ENCODE data around the gene KCNJ3.

KCNJ3 gene

DNA sequence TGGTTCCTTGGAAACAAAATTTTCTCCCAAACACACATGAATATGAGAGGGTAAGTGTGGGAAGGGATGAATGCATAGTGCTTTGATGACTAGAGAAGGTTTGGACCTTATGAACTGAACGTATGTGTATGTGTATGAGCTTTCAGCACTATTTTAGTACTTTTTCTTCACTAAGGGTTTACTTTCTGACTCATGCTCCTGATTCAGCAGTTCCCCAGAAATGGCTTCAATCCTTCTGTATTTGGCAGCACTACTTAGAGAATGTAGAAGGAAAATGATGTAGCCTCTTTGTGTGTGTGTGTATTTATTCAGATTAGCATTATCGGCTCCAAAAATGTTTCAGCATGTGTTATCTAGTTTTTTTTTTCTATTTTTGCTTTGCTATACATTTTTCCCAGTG, 22.2 kb downstream of the KCNJ3 start:
- Histone ChIP-seq H3K9me3 (ENCODE audit: control extremely low read depth in 1 of 5, control insufficient read depth in 4 of 5, insufficient read depth in 2 of 5, low read depth in 1 of 5, low read length in 4 of 5) (no peaks in the 10 kb centered on the region), H3K27ac (ENCODE audit: insufficient read depth in 1 of 2, low read depth in 1 of 2, low read length in 2 of 2, poor library complexity in 1 of 2, severe bottlenecking in 2 of 2) (no peak overlapping the region), H3K36me3 (ENCODE audit: control insufficient read depth in 4 of 4, insufficient read depth in 4 of 4, low read length in 3 of 4) (no peaks in the 10 kb centered on the region), H3K4me1 (ENCODE audit: control extremely low read depth in 1 of 4, control insufficient read depth in 4 of 4, insufficient read depth in 4 of 4, low read length in 3 of 4) (no peaks in the 10 kb centered on the region), H3K27me3 (replicated peaks in 2 of 5; ENCODE audit: control insufficient read depth in 4 of 5, insufficient read depth in 5 of 5, low read length in 4 of 5) (peaks cover 0 to 2% (median 0%) of the 10 kb centered on the region in 5 experiments), H3K4me3 (ENCODE audit: control insufficient read depth in 1 of 7, extremely low read depth in 1 of 7, insufficient read depth in 4 of 7, low read depth in 2 of 7, low read length in 6 of 7) (no peak overlapping the region)
- POLR2A ChIA-PET, result no interaction called here
- DNase-seq, result no peak
- CTCF ChIA-PET, result no interaction called here
- WGBS (ENCODE audit: insufficient coverage), result no CpG with 5 or more reads among the region's 2 CpGs

DNA sequence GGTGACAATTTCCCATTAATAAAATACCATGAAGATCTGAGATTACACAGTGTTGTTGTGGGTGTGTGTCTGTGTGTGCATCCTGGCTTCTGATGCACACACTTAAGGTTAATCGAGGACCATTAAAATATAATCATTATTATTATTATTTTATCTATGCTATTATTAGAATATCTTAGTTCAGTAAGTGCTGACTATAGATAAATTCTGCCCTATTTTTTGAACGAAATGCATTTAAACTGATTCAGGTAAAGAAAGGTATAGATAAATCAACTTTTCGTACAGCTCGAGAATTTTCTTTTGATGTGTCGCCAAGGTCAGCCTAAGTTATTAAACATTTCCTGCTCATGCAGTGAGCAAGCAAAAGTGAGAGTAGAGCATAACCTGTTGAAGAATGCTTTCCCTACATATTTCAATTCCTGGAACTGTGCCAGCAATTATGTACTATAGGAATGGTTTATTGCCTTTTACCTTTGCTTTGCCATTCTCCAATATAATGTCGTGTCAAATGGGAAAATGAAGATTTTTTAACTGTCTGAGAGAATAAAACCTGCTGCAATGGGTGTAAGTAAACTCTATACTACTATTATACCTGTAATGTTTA, 25.8 kb downstream of the KCNJ3 start:
- POLR2A ChIA-PET, result interaction anchor here (1.1 kb wide), 1 partner anchor 27 kb away, joined by 3 read pairs; no protein-coding TSS in a partner anchor
- 98% methylated on average over 4 of the region's 6 CpGs for WGBS (ENCODE audit: insufficient coverage)
- no peaks in the 10 kb centered on the region for H3K4me1 ChIP-seq (ENCODE audit: control extremely low read depth in 1 of 4, control insufficient read depth in 4 of 4, insufficient read depth in 4 of 4, low read length in 3 of 4)
- no peaks in the 10 kb centered on the region for H3K9me3 ChIP-seq (ENCODE audit: control extremely low read depth in 1 of 5, control insufficient read depth in 4 of 5, insufficient read depth in 2 of 5, low read depth in 1 of 5, low read length in 4 of 5)
- no peaks in the 10 kb centered on the region for H3K27me3 ChIP-seq (replicated peaks in 2 of 5; ENCODE audit: control insufficient read depth in 4 of 5, insufficient read depth in 5 of 5, low read length in 4 of 5)
- CTCF ChIA-PET, result no interaction called here
- no peak overlapping the region for H3K4me3 ChIP-seq (ENCODE audit: control insufficient read depth in 1 of 7, extremely low read depth in 1 of 7, insufficient read depth in 4 of 7, low read depth in 2 of 7, low read length in 6 of 7)
- H3K27ac ChIP-seq (ENCODE audit: insufficient read depth in 1 of 2, low read depth in 1 of 2, low read length in 2 of 2, poor library complexity in 1 of 2, severe bottlenecking in 2 of 2), result no peak overlapping the region
- no peaks in the 10 kb centered on the region for H3K36me3 ChIP-seq (ENCODE audit: control insufficient read depth in 4 of 4, insufficient read depth in 4 of 4, low read length in 3 of 4)
- no peak for DNase-seq

DNA sequence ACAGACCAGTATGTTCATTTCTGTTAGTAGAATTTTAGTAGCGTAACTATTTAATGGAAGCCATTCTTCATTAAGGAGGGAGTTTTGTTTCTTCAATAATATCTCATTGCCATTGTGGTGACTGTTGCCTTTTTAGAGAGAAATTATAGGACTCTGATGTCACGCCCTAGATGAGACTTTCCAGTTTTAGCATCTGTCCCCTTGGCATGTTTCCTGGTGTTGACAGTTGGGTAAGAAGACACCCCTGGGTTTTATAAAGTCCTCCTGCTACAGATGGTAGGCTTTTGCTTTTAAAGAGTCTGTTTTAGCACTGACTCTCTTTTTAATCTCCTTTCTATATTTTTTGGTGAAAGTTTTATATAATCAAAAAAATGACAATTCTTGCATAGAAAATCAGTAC, 41.9 kb downstream of the KCNJ3 start:
- no peaks in the 10 kb centered on the region for H3K4me1 ChIP-seq (ENCODE audit: control extremely low read depth in 1 of 4, control insufficient read depth in 4 of 4, insufficient read depth in 4 of 4, low read length in 3 of 4)
- ChIA-PET CTCF (no interaction called here), POLR2A (no interaction called here)
- no peaks in the 10 kb centered on the region for H3K27me3 ChIP-seq (replicated peaks in 2 of 5; ENCODE audit: control insufficient read depth in 4 of 5, insufficient read depth in 5 of 5, low read length in 4 of 5)
- no peak for DNase-seq
- 100% methylated on average over 1 of the region's 2 CpGs for WGBS (ENCODE audit: insufficient coverage)
- no peaks in the 10 kb centered on the region for H3K36me3 ChIP-seq (ENCODE audit: control insufficient read depth in 4 of 4, insufficient read depth in 4 of 4, low read length in 3 of 4)
- H3K9me3 ChIP-seq (ENCODE audit: control extremely low read depth in 1 of 5, control insufficient read depth in 4 of 5, insufficient read depth in 2 of 5, low read depth in 1 of 5, low read length in 4 of 5), result no peaks in the 10 kb centered on the region
- H3K4me3 ChIP-seq (ENCODE audit: control insufficient read depth in 1 of 7, extremely low read depth in 1 of 7, insufficient read depth in 4 of 7, low read depth in 2 of 7, low read length in 6 of 7), result no peak overlapping the region
- no peak overlapping the region for H3K27ac ChIP-seq (ENCODE audit: insufficient read depth in 1 of 2, low read depth in 1 of 2, low read length in 2 of 2, poor library complexity in 1 of 2, severe bottlenecking in 2 of 2)

DNA sequence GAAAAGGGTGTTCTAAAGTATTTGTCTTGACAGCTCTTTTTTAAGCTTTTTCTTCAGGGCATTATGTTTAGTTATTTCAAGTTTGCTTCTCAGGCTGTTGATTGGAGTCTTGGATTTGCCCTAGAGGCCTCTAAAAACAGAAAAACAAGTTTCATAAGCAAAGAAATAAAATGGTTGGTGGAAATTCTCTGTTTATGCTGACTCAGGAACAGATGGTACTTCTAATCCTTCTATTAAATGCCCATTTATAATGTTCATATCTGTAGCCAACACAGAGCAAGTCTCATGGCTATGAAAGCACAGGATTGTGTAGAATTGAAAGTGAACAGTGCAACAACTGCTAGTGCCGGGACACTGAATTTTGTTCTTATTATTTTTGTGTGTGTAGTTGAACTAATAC, 60.4 kb downstream of the KCNJ3 start:
- H3K27ac ChIP-seq (ENCODE audit: insufficient read depth in 1 of 2, low read depth in 1 of 2, low read length in 2 of 2, poor library complexity in 1 of 2, severe bottlenecking in 2 of 2), result no peak overlapping the region
- CTCF ChIA-PET, result no interaction called here
- POLR2A ChIA-PET, result no interaction called here
- H3K27me3 ChIP-seq (replicated peaks in 2 of 5; ENCODE audit: control insufficient read depth in 4 of 5, insufficient read depth in 5 of 5, low read length in 4 of 5), result no peaks in the 10 kb centered on the region
- no peaks in the 10 kb centered on the region for H3K9me3 ChIP-seq (ENCODE audit: control extremely low read depth in 1 of 5, control insufficient read depth in 4 of 5, insufficient read depth in 2 of 5, low read depth in 1 of 5, low read length in 4 of 5)
- WGBS (ENCODE audit: insufficient coverage), result no CpG with 5 or more reads among the region's 1 CpG
- no peak overlapping the region for H3K4me3 ChIP-seq (ENCODE audit: control insufficient read depth in 1 of 7, extremely low read depth in 1 of 7, insufficient read depth in 4 of 7, low read depth in 2 of 7, low read length in 6 of 7)
- no peak for DNase-seq
- H3K36me3 ChIP-seq (ENCODE audit: control insufficient read depth in 4 of 4, insufficient read depth in 4 of 4, low read length in 3 of 4), result no peaks in the 10 kb centered on the region
- H3K4me1 ChIP-seq (ENCODE audit: control extremely low read depth in 1 of 4, control insufficient read depth in 4 of 4, insufficient read depth in 4 of 4, low read length in 3 of 4), result no peaks in the 10 kb centered on the region

DNA sequence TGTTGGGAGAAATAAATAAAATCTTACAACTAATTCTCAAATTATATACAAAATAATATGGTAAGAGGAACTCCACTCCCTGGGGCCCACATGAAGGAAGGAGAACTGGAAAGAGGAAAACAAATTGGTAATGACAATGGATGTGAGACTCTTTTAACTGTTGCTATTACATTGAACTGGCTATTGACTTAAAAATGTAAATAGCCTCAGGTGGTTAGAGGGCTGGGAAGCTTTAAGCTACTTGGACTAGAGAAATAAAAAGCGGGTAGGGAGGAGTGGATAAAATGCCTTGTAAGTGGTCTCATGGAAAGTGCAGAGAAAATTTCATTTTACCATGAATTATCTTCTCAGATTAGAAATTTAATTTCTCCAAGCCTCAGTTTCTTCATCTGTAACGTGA, 64.1 kb downstream of the KCNJ3 start:
- CTCF ChIA-PET, result no interaction called here
- no peaks in the 10 kb centered on the region for H3K4me1 ChIP-seq (ENCODE audit: control extremely low read depth in 1 of 4, control insufficient read depth in 4 of 4, insufficient read depth in 4 of 4, low read length in 3 of 4)
- H3K27ac ChIP-seq (ENCODE audit: insufficient read depth in 1 of 2, low read depth in 1 of 2, low read length in 2 of 2, poor library complexity in 1 of 2, severe bottlenecking in 2 of 2), result no peak overlapping the region
- no peaks in the 10 kb centered on the region for H3K36me3 ChIP-seq (ENCODE audit: control insufficient read depth in 4 of 4, insufficient read depth in 4 of 4, low read length in 3 of 4)
- no peak overlapping the region for H3K4me3 ChIP-seq (ENCODE audit: control insufficient read depth in 1 of 7, extremely low read depth in 1 of 7, insufficient read depth in 4 of 7, low read depth in 2 of 7, low read length in 6 of 7)
- no peak for DNase-seq
- H3K27me3 ChIP-seq (replicated peaks in 2 of 5; ENCODE audit: control insufficient read depth in 4 of 5, insufficient read depth in 5 of 5, low read length in 4 of 5), result no peaks in the 10 kb centered on the region
- POLR2A ChIA-PET, result no interaction called here
- no peaks in the 10 kb centered on the region for H3K9me3 ChIP-seq (ENCODE audit: control extremely low read depth in 1 of 5, control insufficient read depth in 4 of 5, insufficient read depth in 2 of 5, low read depth in 1 of 5, low read length in 4 of 5)
- no CpG with 5 or more reads among the region's 2 CpGs for WGBS (ENCODE audit: insufficient coverage)

DNA sequence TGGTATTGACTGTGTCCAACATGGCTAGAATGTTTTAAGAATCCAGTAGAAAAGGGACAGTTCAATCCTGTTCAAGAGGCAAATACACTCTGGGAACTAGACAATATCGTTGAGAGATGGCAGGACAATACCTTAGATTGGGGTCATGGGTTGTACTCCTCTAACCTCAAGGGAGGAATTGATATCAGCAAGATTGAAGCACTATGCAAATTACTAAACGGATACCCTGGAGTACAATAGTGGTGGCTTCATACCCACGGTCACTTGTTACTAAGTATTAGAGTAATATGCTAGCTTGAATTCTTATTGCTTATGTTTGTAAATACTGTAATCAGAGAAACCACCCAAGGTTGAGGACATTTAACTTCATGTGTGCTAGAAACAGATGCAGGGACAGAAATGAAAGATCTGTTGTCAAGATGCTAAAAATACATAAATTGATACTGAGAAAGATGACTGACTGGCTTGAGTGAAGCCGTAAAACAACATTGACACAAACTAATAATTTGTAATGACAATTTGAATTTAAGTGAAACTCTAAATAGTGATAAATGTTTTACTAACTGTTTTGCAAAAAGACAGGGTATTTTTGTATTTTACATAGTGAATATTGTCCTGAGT, 73.3 kb downstream of the KCNJ3 start:
- Histone ChIP-seq H3K27me3 (replicated peaks in 2 of 5; ENCODE audit: control insufficient read depth in 4 of 5, insufficient read depth in 5 of 5, low read length in 4 of 5) (no peaks in the 10 kb centered on the region), H3K36me3 (ENCODE audit: control insufficient read depth in 4 of 4, insufficient read depth in 4 of 4, low read length in 3 of 4) (no peaks in the 10 kb centered on the region), H3K4me1 (ENCODE audit: control extremely low read depth in 1 of 4, control insufficient read depth in 4 of 4, insufficient read depth in 4 of 4, low read length in 3 of 4) (no peaks in the 10 kb centered on the region), H3K9me3 (ENCODE audit: control extremely low read depth in 1 of 5, control insufficient read depth in 4 of 5, insufficient read depth in 2 of 5, low read depth in 1 of 5, low read length in 4 of 5) (no peaks in the 10 kb centered on the region), H3K4me3 (ENCODE audit: control insufficient read depth in 1 of 7, extremely low read depth in 1 of 7, insufficient read depth in 4 of 7, low read depth in 2 of 7, low read length in 6 of 7) (no peak overlapping the region), H3K27ac (ENCODE audit: insufficient read depth in 1 of 2, low read depth in 1 of 2, low read length in 2 of 2, poor library complexity in 1 of 2, severe bottlenecking in 2 of 2) (no peak overlapping the region)
- DNase-seq, result no peak
- ChIA-PET CTCF (no interaction called here), POLR2A (no interaction called here)
- 100% methylated on average over 4 of the region's 4 CpGs for WGBS (ENCODE audit: insufficient coverage)

DNA sequence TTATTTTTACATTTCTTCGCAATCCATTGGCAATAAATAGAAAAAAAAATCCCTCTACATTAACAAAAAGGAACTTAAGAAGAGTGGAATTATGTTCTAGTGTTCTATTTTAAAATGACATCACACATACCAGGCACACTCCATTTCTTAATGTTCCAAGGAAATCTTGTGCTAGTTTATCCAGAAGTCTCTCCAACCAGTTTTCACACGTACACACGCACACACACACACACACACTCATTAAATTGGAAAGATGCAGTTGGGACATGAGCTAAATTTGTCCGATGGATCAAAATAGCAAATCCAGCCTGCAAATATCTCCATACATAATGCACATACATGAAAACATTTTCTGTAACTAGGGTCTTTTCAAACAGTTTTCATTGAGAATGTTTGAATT, 78.3 kb downstream of the KCNJ3 start:
- DNase-seq, result no peak
- H3K4me1 ChIP-seq (ENCODE audit: control extremely low read depth in 1 of 4, control insufficient read depth in 4 of 4, insufficient read depth in 4 of 4, low read length in 3 of 4), result no peaks in the 10 kb centered on the region
- ChIA-PET POLR2A (no interaction called here), CTCF (no interaction called here)
- no peaks in the 10 kb centered on the region for H3K9me3 ChIP-seq (ENCODE audit: control extremely low read depth in 1 of 5, control insufficient read depth in 4 of 5, insufficient read depth in 2 of 5, low read depth in 1 of 5, low read length in 4 of 5)
- H3K4me3 ChIP-seq (ENCODE audit: control insufficient read depth in 1 of 7, extremely low read depth in 1 of 7, insufficient read depth in 4 of 7, low read depth in 2 of 7, low read length in 6 of 7), result no peak overlapping the region
- H3K36me3 ChIP-seq (ENCODE audit: control insufficient read depth in 4 of 4, insufficient read depth in 4 of 4, low read length in 3 of 4), result no peaks in the 10 kb centered on the region
- no peak overlapping the region for H3K27ac ChIP-seq (ENCODE audit: insufficient read depth in 1 of 2, low read depth in 1 of 2, low read length in 2 of 2, poor library complexity in 1 of 2, severe bottlenecking in 2 of 2)
- 100% methylated on average over 2 of the region's 4 CpGs for WGBS (ENCODE audit: insufficient coverage)
- no peaks in the 10 kb centered on the region for H3K27me3 ChIP-seq (replicated peaks in 2 of 5; ENCODE audit: control insufficient read depth in 4 of 5, insufficient read depth in 5 of 5, low read length in 4 of 5)

All from common myeloid progenitor, CD34-positive (primary cell).